ENCODE measurements around the gene SYP.

- TF ChIP-seq POLR2AphosphoS5 (IDR thresholded peaks at IDR 0.05; ENCODE audit: low read depth, low read length), result no peak
- no peak for TF ChIP-seq TAF1 (IDR thresholded peaks at IDR 0.05; ENCODE audit: borderline replicate concordance, low read depth, low read length)
These were observed 33.8 kb downstream of the SYP start for GRCh38 chrX:49165901-49166881.
